HCT116 (cell line): Measurements from ENCODE around the gene RAB3B. TPM values are rescaled to one million over a fixed set of nuclear protein-coding genes. Genes with fewer than 3 reads are reported as not detected.

Experiments
- ATAC-seq: fragments of 200-7000 bp; cut with Tn5 transposase; 2 replicates; pipeline ENCODE4 v1.9.1; 2020; ENCODE audit warnings: mild to moderate bottlenecking, moderate library complexity
- BruUV-seq: library from RNA; stranded (reverse); fragments of 400-500 nt; replicated peaks from 2 replicates; lab custom pipeline; 2021; lab: Mats Ljungman, UMichigan
- CTCF ChIA-PET: fragments of 300-600 bp; sonication (Branson Sonifier 250); formaldehyde crosslinking; loops from one replicate; lab custom pipeline; 2021; ENCODE audit warnings: antibody characterized with exemption; lab: Charles Lee
- POLR2A ChIA-PET: fragments of 300-600, 350-600 bp; sonication (Branson Sonifier 250); formaldehyde crosslinking; loops from one replicate; lab custom pipeline; 2021; ENCODE audit warnings: antibody characterized with exemption; lab: Charles Lee
- RAD21 ChIA-PET, 2 experiments: fragments of 300-600 bp; sonication (Branson Sonifier 250); formaldehyde crosslinking; loops; one replicate each; lab custom pipeline; 2023; ENCODE audit warnings: low total read pairs in 2 of 2; ENCODE audit not compliant: uncharacterized antibody in 2 of 2, unreplicated experiment in 2 of 2, low non-redundant PET in 1 of 2; lab: Charles Lee
- DNase-seq: peaks from one replicate; pipeline ENCODE4 v3.0.0-alpha.2; 2010; ENCODE audit warnings: low read depth, low spot score
- H2AFZ ChIP-seq: fragments of 200-600 bp; shearing (Covaris generic), sonication (generic); 2 replicates; pipeline ENCODE4 v1.6.1; 2017; ENCODE audit warnings: low read depth, mixed run types, mixed read lengths, antibody characterized with exemption, low read length; ENCODE audit not compliant: poor library complexity, severe bottlenecking
- H3K27ac ChIP-seq: 2 replicates; pipeline ENCODE4 v1.5.1; 2012; ENCODE audit warnings: low read depth, low read length
- H3K27me3 ChIP-seq: fragments of 200-600 bp; sonication (generic); 2 replicates; pipeline ENCODE4 v1.6.1; 2016; ENCODE audit warnings: mixed run types, low read length, mixed read lengths; ENCODE audit not compliant: insufficient read depth
- H3K36me3 ChIP-seq, 2 experiments: fragments of 200-500 bp in 1 of 2; fragments of 200-600 bp in 1 of 2; sonication (Bioruptor generic) in 1 of 2; sonication (generic) in 1 of 2; 2 replicates each; pipeline versions ENCODE4 v1.5.1 to v1.6.1; 2014 to 2016; ENCODE audit warnings: low read length in 2 of 2, inconsistent platforms in 1 of 2, mixed read lengths in 1 of 2, mixed run types in 1 of 2; ENCODE audit not compliant: insufficient read depth in 2 of 2, control insufficient read depth in 1 of 2
- H3K4me1 ChIP-seq, 2 experiments: fragments of 200-600 bp in 1 of 2; sonication (generic) in 1 of 2; 2 replicates each; pipeline versions ENCODE4 v1.5.1 to v1.6.1; 2012 to 2017; ENCODE audit warnings: low read length in 2 of 2, inconsistent platforms in 1 of 2, mild to moderate bottlenecking in 1 of 2, mixed read lengths in 1 of 2, mixed run types in 1 of 2, moderate library complexity in 1 of 2; ENCODE audit not compliant: insufficient read depth in 2 of 2, control insufficient read depth in 1 of 2
- H3K4me2 ChIP-seq: fragments of 200-600 bp; sonication (generic); 2 replicates; pipeline ENCODE4 v1.6.1; 2017; ENCODE audit warnings: mixed run types, low read length, mixed read lengths
- H3K4me3 ChIP-seq, 2 experiments: fragments of 200-600 bp in 1 of 2; sonication (generic) in 1 of 2; replicated peaks in 1 of 2; 2 replicates each; pipeline ENCODE4 v1.5.1; 2011 to 2016; ENCODE audit warnings: low read length in 2 of 2, control low read depth in 1 of 2, low read depth in 1 of 2, mild to moderate bottlenecking in 1 of 2, mixed read lengths in 1 of 2, mixed run types in 1 of 2
- H3K79me2 ChIP-seq: fragments of 200-600 bp; sonication (generic); 2 replicates; pipeline ENCODE4 v1.6.1; 2017; ENCODE audit warnings: mild to moderate bottlenecking, mixed run types, low read length, moderate library complexity, mixed read lengths; ENCODE audit not compliant: insufficient read depth
- H3K9ac ChIP-seq: fragments of 200-600 bp; sonication (generic); 2 replicates; pipeline ENCODE4 v1.6.1; 2016; ENCODE audit warnings: low read length, mixed read lengths
- H3K9me2 ChIP-seq: fragments of 200-600 bp; sonication (generic), shearing (Covaris generic); 2 replicates; pipeline ENCODE4 v1.6.1; 2017; ENCODE audit warnings: mixed run types, mild to moderate bottlenecking, moderate library complexity; ENCODE audit not compliant: insufficient read depth
- H3K9me3 ChIP-seq, 2 experiments: fragments of 200-500 bp in 1 of 2; fragments of 200-600 bp in 1 of 2; sonication (Bioruptor generic) in 1 of 2; sonication (generic) in 1 of 2; 2 replicates each; pipeline ENCODE4 v1.6.1; 2014 to 2017; ENCODE audit warnings: low read length in 2 of 2, mixed read lengths in 2 of 2, inconsistent platforms in 1 of 2, low read depth in 1 of 2, mild to moderate bottlenecking in 1 of 2, mixed run types in 1 of 2, moderate library complexity in 1 of 2; ENCODE audit not compliant: control insufficient read depth in 1 of 2, insufficient read depth in 1 of 2
- H4K20me1 ChIP-seq: fragments of 200-600 bp; sonication (generic), shearing (Covaris generic); 2 replicates; pipeline ENCODE4 v1.6.1; 2017; ENCODE audit warnings: mixed run types, mild to moderate bottlenecking, moderate library complexity; ENCODE audit not compliant: insufficient read depth
- CBX3 ChIP-seq: IDR thresholded peaks from 2 replicates; pipeline ENCODE4 v1.6.1; 2012; ENCODE audit warnings: low read depth
- CEBPB ChIP-seq: IDR thresholded peaks from 2 replicates; pipeline ENCODE4 v1.6.1; 2012; ENCODE audit warnings: low read depth
- EGR1 ChIP-seq: IDR thresholded peaks from 2 replicates; pipeline ENCODE4 v1.6.1; 2012; ENCODE audit warnings: low read depth
- ELF1 ChIP-seq: IDR thresholded peaks from 2 replicates; pipeline ENCODE4 v1.6.1; 2012; ENCODE audit warnings: low read depth, borderline replicate concordance
- EZH2 ChIP-seq: fragments of 200-600 bp; sonication (generic); IDR thresholded peaks from 2 replicates; pipeline ENCODE4 v1.6.1; 2017; ENCODE audit warnings: antibody characterized with exemption, mixed run types
- EZH2phosphoT487 ChIP-seq: fragments of 200-600 bp; IDR thresholded peaks from 2 replicates; pipeline ENCODE4 v1.6.1; 2018; ENCODE audit warnings: antibody characterized with exemption, borderline replicate concordance
- FOSL1 ChIP-seq: IDR thresholded peaks from 2 replicates; pipeline ENCODE4 v1.6.1; 2012; ENCODE audit warnings: low read depth
- POLR2A ChIP-seq: IDR thresholded peaks from 2 replicates; pipeline ENCODE4 v1.7.0; 2011; ENCODE audit warnings: borderline replicate concordance; ENCODE audit not compliant: insufficient read depth, insufficient read length; ENCODE audit errors: extremely low read depth
- POLR2AphosphoS5 ChIP-seq: IDR thresholded peaks from 2 replicates; pipeline ENCODE4 v1.6.1; 2011; ENCODE audit warnings: mild to moderate bottlenecking, low read depth, low read length, moderate library complexity
- RAD21 ChIP-seq: IDR thresholded peaks from 2 replicates; pipeline ENCODE4 v1.6.1; 2012; ENCODE audit warnings: low read depth, mild to moderate bottlenecking
- SIN3A ChIP-seq: IDR thresholded peaks from 2 replicates; pipeline ENCODE4 v1.6.1; 2012; ENCODE audit warnings: low read depth
- SP1 ChIP-seq: IDR thresholded peaks from 2 replicates; pipeline ENCODE4 v1.6.1; 2012; ENCODE audit warnings: low read depth
- SRF ChIP-seq: IDR thresholded peaks from 2 replicates; pipeline ENCODE4 v1.6.1; 2012; ENCODE audit warnings: low read depth
- TCF7L2 ChIP-seq: IDR thresholded peaks from 2 replicates; pipeline ENCODE4 v1.7.0; 2011; ENCODE audit warnings: borderline replicate concordance, inconsistent platforms; ENCODE audit not compliant: insufficient read depth, insufficient read length; ENCODE audit errors: extremely low read depth
- ZNF274 ChIP-seq: fragments of 200-500 bp; sonication (Bioruptor generic); IDR thresholded peaks from 2 replicates; pipeline ENCODE4 v1.6.1; 2014; ENCODE audit warnings: mild to moderate bottlenecking, low read depth, low read length, inconsistent platforms
- intact Hi-C: fragments of 100-400 bp; cut with micrococcal nuclease; formaldehyde crosslinking; loops from 2 replicates; pipeline ENCODE4 v1.10.0; 2022
- total RNA-seq: library from RNA; stranded (reverse); gene quantifications from one replicate; pipeline ENCODE4 v1.2.1, GENCODE V29; 2021; ENCODE audit not compliant: unreplicated experiment
- TF ChIP-seq, protein P1 (sequence below): IDR thresholded peaks from 2 replicates; pipeline ENCODE4 v1.6.1; 2012
- TF ChIP-seq, protein P2 (sequence below), 3 experiments: fragments of 200-600 bp in 1 of 3; sonication (generic) in 1 of 3; IDR thresholded peaks in 2 of 3; conservative IDR thresholded peaks in 1 of 3; 2 replicates each; pipeline ENCODE4 v1.5.1; 2012 to 2017; ENCODE audit warnings: low read depth in 2 of 3, low read length in 2 of 3, antibody characterized with exemption in 1 of 3, borderline replicate concordance in 1 of 3, control low read depth in 1 of 3, mild to moderate bottlenecking in 1 of 3, mixed read lengths in 1 of 3, mixed run types in 1 of 3, moderate library complexity in 1 of 3; ENCODE audit not compliant: insufficient read depth in 1 of 3
- TF ChIP-seq, protein P3 (sequence below): IDR thresholded peaks from 2 replicates; pipeline ENCODE4 v1.6.1; 2012
- TF ChIP-seq, protein P4 (sequence below): IDR thresholded peaks from 2 replicates; pipeline ENCODE4 v1.6.1; 2011; ENCODE audit warnings: mild to moderate bottlenecking, low read length, moderate library complexity; ENCODE audit not compliant: insufficient replicate concordance; ENCODE audit errors: extremely low read depth
- TF ChIP-seq, protein P5 (sequence below): IDR thresholded peaks from 2 replicates; pipeline ENCODE4 v1.6.1; 2012; ENCODE audit warnings: low read depth

Gene RAB3B
- total RNA-seq, 1 experiment from 2014 or later, result 15.1 TPM

DNA sequence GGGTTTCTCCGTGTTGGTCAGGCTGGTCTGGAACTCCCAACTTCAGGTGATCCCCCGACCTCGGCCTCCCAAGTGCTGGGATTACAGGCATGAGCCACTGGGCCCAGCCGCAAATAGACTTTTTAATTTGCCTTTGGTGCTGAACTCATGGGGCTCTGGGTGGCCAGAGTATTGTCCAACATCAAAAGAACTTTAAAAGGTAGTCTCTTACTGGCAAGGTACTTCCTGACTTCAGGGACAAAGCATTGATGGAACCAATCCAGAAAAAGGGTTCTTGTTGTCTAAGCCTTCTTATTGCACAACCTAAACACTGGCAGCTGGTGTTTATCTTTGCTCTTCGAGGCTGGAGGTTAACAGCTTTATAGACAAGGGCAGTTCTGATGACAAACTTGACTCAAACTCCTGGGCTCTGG lies 46.9 kb upstream of the RAB3B start:
- intact Hi-C loops, result no loop called here
- Histone ChIP-seq H3K4me3 (no peak overlapping the region), H3K9me3 (no peaks in the 10 kb centered on the region), H3K27ac (no peak overlapping the region), H3K27me3 (no peaks in the 10 kb centered on the region), H4K20me1 (no peaks in the 10 kb centered on the region), H3K79me2 (peaks cover 19% of the 10 kb centered on the region), H2AFZ (no peak overlapping the region), H3K4me2 (no peak overlapping the region), H3K9me2 (no peaks in the 10 kb centered on the region), H3K36me3 (peaks cover 6 to 7% of the 10 kb centered on the region in 2 experiments; a peak in 3 of 4 replicates), H3K9ac (no peak overlapping the region), H3K4me1 (peaks cover 5 to 13% of the 10 kb centered on the region in 2 experiments; a peak in 2 of 4 replicates)
- ChIA-PET CTCF (no interaction called here), RAD21 (no interaction called here), POLR2A (interaction anchor here (1.1 kb wide), 1 partner anchor 17 kb away, joined by 3 read pairs; the partner anchor contains the start of gene TXNDC12)
- no TSS peak for BruUV-seq
- ATAC-seq (no peak), DNase-seq (no peak)
- TF ChIP-seq ELF1 (no peak), FOSL1 (no peak), POLR2AphosphoS5 (no peak), EGR1 (no peak), EZH2phosphoT487 (no peak), CBX3 (no peak), ZNF274 (no peak), RAD21 (no peak), SP1 (no peak), TCF7L2 (no peak), EZH2 (no peak), SRF (no peak), POLR2A (no peak), CEBPB (no peak), SIN3A (no peak)
- TF ChIP-seq, protein P1, sequence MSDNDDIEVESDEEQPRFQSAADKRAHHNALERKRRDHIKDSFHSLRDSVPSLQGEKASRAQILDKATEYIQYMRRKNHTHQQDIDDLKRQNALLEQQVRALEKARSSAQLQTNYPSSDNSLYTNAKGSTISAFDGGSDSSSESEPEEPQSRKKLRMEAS, result no peak
- TF ChIP-seq, protein P2, sequence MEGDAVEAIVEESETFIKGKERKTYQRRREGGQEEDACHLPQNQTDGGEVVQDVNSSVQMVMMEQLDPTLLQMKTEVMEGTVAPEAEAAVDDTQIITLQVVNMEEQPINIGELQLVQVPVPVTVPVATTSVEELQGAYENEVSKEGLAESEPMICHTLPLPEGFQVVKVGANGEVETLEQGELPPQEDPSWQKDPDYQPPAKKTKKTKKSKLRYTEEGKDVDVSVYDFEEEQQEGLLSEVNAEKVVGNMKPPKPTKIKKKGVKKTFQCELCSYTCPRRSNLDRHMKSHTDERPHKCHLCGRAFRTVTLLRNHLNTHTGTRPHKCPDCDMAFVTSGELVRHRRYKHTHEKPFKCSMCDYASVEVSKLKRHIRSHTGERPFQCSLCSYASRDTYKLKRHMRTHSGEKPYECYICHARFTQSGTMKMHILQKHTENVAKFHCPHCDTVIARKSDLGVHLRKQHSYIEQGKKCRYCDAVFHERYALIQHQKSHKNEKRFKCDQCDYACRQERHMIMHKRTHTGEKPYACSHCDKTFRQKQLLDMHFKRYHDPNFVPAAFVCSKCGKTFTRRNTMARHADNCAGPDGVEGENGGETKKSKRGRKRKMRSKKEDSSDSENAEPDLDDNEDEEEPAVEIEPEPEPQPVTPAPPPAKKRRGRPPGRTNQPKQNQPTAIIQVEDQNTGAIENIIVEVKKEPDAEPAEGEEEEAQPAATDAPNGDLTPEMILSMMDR (IDR thresholded peaks at IDR 0.05 in 2 of 3, conservative IDR thresholded peaks at IDR 0.05 in 1 of 3; ENCODE audit: borderline replicate concordance in 1 of 3, insufficient read depth in 1 of 3, low read depth in 2 of 3, low read length in 2 of 3), result no peak
- TF ChIP-seq, protein P3, sequence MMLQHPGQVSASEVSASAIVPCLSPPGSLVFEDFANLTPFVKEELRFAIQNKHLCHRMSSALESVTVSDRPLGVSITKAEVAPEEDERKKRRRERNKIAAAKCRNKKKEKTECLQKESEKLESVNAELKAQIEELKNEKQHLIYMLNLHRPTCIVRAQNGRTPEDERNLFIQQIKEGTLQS, result no peak
- TF ChIP-seq, protein P4, sequence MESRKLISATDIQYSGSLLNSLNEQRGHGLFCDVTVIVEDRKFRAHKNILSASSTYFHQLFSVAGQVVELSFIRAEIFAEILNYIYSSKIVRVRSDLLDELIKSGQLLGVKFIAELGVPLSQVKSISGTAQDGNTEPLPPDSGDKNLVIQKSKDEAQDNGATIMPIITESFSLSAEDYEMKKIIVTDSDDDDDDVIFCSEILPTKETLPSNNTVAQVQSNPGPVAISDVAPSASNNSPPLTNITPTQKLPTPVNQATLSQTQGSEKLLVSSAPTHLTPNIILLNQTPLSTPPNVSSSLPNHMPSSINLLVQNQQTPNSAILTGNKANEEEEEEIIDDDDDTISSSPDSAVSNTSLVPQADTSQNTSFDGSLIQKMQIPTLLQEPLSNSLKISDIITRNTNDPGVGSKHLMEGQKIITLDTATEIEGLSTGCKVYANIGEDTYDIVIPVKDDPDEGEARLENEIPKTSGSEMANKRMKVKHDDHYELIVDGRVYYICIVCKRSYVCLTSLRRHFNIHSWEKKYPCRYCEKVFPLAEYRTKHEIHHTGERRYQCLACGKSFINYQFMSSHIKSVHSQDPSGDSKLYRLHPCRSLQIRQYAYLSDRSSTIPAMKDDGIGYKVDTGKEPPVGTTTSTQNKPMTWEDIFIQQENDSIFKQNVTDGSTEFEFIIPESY, result no peak
- TF ChIP-seq, protein P5, sequence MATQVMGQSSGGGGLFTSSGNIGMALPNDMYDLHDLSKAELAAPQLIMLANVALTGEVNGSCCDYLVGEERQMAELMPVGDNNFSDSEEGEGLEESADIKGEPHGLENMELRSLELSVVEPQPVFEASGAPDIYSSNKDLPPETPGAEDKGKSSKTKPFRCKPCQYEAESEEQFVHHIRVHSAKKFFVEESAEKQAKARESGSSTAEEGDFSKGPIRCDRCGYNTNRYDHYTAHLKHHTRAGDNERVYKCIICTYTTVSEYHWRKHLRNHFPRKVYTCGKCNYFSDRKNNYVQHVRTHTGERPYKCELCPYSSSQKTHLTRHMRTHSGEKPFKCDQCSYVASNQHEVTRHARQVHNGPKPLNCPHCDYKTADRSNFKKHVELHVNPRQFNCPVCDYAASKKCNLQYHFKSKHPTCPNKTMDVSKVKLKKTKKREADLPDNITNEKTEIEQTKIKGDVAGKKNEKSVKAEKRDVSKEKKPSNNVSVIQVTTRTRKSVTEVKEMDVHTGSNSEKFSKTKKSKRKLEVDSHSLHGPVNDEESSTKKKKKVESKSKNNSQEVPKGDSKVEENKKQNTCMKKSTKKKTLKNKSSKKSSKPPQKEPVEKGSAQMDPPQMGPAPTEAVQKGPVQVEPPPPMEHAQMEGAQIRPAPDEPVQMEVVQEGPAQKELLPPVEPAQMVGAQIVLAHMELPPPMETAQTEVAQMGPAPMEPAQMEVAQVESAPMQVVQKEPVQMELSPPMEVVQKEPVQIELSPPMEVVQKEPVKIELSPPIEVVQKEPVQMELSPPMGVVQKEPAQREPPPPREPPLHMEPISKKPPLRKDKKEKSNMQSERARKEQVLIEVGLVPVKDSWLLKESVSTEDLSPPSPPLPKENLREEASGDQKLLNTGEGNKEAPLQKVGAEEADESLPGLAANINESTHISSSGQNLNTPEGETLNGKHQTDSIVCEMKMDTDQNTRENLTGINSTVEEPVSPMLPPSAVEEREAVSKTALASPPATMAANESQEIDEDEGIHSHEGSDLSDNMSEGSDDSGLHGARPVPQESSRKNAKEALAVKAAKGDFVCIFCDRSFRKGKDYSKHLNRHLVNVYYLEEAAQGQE, result no peak
